Activated CD4-positive, CD25-positive, alpha-beta regulatory T cell (primary cell): ENCODE results near the gene SUPT4H1.

Source experiments
- DNase-seq, 4 experiments: peaks; one replicate each; lab custom pipeline; 2025; lab: John Stamatoyannopoulos, UW

Gene SUPT4H1

DNA sequence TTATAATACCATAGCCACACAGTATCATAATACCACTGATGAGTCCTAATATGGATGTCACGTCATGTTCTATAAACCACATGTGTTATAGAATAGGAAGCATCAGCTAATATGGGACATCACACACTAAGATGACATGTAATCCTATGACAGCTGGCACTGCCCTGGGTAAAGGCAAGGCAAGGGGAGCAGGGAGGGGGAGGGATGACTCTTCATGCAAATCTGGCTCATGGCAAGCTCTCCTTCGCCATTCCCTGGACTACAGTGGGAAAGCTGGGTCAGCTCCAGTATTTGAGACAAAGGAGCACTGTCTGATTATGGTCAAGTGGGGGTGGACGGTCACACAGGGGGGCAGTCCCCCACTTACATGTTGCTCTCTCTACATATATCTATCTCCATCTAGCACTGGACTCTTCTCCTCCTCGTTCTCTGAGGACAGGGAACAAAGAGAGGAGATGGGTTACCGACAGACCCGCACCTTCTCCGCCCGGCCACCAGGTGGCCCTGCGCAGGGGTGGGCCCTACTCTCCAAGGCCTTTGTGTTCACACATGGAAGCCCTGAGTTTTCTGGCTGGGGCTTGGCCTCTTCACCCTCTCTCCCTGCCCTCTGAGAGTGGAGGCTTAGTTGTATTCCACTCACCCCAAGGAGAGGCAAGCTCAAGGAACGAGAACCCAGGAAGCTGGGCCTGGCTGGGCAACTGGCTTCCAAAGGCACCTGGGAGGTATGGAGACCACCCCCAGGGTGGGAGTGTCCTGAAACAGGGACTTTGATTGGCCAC lies 47.8 kb downstream of the SUPT4H1 start:
- DNase-seq: peak in 3 of 4 experiments; percentile 31 to 35 (median 34)

DNA sequence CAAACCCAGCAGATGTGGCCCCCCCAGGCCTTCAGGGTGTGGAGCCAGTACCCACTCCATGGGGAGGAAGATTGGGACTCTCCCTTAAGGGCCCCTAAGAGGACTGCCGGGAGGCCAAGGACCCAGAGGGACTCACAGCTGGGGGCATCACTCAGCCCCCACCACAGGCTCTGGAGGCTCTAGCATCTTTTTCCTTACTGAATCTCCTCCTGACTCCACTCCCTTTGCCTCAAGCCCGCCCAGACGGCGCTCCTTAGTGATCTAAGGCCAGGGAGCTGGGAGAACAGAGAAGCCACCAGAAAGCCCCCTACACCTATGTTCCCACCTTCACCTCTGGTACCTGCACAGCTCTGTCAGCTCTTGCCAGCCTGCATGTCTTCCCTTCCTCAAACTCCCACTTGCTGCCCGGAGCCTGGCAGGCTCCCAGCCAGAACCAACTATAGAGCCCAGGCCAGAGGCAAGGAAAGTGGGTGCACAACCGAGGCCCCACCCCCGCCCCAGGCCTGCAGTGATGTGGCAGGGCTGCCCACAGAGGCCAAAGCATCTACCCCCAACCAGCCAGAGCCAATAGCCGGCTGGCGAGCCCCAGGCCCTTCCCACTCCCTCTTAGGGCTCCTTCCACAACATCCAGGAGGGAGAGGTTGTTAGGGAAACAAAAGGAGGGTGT lies 48.9 kb downstream of the SUPT4H1 start:
- no peak for DNase-seq

DNA sequence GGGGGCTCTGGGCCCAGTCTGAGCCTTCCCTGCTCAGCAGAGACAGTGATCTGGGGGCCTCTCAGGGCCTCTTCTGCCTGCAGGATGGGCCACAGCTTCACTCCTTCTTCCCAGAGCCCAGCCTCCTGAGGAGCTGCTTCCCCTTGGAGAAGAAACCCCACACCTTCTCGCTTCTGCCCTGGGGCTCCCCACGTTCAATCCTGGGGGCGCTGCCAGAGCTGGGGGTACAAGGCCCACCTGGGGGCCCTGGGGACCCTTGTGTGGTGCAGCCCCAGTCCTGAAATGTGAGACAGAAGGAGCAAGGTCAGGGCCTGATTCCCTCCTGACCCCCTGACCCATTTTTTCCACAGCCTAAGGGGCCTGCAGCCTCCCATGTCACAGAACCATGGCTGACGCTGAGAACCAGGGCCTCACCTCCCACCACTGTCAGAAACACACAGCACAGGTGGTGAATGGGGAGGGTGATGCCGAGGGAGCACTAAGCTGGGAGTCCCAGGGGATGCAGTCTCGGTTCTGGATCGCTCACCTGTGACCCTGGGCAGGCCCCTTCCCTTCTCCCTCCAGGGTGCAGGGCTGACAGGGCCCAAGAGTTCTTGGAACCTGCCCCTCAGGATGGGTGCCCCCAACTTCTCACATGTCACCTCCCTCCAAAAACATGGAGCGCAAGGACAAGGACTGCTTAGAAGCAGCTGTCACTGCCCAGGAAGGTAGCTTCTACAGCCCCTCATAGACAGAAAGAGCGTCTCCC lies 49.7 kb downstream of the SUPT4H1 start:
- DNase-seq: no peak

GRCh38 chr17:58301504-58302150 lies 50.4 kb downstream of the SUPT4H1 start:
- DNase-seq: no peak

DNA sequence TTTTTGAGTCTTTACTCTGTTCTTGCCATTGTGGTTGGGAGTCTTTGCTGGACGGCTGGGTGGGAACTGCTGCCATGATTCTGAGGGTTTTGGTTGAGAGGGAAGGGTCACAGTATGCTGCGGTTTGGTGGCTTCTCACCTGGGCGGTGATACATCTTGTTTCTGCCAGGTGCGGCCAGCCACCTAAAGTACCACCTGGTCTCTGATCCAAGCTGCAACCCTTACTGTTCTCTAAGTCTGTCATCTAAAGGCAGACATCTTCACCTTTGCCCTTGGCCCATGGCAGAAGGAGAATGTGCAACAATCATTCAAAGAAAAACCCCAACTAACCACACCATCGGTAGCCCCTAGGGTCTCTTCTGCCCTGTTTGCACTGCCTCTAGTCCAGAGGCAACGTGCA lies 51.7 kb downstream of the SUPT4H1 start:
- DNase-seq: no peak
